T-helper 1 cell treated with Interleukin-12 subunit alpha and Interleukin-12 subunit beta and Interleukin-4 antibody, amounts not matched to agents 30 ng/mL and 1 ng/mL, for 36 hours (primary cell): ENCODE results near the gene MTM1. TPM values are rescaled to one million over a fixed set of nuclear protein-coding genes. Genes with fewer than 3 reads are reported as not detected.

Experiments
- intact Hi-C: fragments of 100-400 bp; cut with micrococcal nuclease; formaldehyde crosslinking; loops from one replicate; pipeline ENCODE4 v1.15.1; 2024
- total RNA-seq: library from RNA; stranded (reverse); gene quantifications from 2 replicates; pipeline ENCODE4 v1.2.3, GENCODE V29; 2022

The MTM1 gene
- total RNA-seq, 1 donor from 2014 or later = 35.4 TPM

DNA sequence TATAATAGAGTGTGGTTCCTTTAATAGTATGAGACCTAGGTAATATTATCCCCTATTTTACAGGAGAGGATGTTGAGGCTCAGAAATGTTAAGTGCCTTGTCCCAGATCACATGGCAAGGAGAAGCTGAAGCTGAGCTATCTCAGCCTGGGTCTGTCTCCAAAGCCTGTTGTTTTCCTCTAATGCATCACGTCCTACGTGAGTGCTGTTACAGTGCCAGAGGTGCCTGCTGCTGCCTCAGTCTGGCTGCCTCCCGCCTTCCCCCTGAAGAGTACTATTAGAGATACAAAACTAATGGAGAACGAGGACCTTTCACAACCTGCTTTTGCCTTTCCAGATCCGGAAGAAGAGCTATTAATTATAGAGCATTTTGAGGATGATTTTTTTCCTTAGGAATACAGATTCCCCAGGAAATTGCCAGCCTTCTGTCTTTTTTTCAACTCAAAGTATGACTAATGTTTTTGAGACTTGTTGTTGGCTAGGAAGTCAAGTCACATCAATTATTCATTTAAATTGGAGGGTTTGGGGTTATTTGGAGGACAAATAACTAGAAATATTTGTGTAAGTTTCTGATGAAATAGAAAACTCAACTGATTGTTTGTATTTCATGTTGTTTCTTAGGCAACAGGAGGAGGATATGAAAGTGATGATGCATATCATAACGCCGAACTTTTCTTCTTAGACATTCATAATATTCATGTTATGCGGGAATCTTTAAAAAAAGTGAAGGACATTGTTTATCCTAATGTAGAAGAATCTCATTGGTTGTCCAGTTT is 80.9 kb downstream of the MTM1 start:
- intact Hi-C loops = no loop called here

DNA sequence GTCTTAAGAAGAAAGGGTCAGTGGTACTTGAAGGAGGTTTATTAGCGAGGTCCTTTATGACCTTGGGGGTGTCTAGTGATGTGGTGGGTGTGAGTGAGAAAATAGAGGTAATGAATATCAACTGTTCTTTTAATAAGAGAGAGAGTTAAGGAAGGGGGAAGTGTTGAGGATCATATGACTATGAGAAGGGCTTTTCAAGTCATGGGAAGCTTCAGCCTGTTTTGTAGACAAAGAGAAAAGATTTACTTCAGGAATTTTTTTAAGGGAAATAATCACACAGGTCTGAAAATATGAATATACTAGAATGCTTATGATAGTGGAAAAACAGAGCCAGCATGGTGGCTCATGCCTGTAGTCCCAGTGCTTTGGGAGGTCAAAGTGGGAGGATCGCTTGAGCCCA is 83.5 kb downstream of the MTM1 start:
- intact Hi-C loops = no loop called here

DNA sequence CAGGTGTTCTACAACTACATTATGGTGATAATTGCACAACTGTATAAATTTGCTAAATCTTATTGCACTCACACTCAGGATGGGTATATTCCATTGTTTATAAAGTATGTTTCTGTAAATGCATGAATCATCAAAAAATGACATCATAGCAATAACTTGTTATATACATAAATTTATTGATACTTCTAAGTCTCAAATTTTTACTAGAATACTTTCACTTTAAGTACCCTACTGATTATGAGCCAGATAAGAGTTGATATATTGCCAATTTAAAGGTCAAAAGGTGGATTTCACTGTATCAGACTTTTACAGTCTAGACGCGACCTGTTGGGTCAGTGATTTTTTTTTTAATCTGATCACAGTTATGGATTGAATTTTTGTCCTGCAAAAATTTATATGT is 87.4 kb downstream of the MTM1 start:
- intact Hi-C loops = no loop called here

DNA sequence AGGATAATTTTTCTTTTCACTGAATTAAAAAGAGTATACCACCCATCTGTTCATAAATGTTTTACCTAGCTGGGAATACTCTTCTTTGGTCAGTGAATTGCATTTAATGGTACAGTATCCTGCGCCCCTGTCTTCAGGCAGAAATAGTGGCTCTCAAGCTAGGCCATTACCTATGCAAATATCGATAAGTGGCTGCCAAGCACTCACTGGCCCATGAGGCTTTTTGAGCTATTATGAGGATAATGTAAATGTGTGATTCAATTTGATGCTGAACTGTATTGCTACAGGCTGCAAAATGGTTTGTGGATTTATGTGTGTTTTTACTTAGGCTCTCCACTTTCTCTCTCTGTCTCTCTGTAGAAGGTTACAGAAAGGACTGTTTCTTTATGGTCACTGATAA is 94.7 kb downstream of the MTM1 start:
- intact Hi-C loops = no loop called here

DNA sequence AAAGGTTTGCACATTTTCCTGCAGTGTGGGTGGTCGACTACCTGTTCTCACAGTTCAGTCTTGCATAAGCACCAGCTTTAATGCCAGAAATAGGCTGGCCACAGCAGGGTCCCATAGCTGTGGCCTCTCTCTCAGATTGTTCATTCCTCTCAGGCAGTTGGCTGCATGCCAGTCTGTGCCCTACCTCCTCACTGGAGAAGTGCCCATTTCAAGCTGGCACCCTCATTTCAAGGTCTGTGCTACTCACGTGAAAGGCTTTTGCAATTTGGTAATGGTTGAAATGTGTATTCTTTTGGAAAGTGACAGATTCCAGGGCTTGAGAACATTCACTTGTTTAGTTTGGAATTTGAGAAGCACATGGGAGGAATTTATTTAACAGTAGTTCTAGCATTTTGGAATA is 95.9 kb downstream of the MTM1 start:
- intact Hi-C loops = no loop called here

DNA sequence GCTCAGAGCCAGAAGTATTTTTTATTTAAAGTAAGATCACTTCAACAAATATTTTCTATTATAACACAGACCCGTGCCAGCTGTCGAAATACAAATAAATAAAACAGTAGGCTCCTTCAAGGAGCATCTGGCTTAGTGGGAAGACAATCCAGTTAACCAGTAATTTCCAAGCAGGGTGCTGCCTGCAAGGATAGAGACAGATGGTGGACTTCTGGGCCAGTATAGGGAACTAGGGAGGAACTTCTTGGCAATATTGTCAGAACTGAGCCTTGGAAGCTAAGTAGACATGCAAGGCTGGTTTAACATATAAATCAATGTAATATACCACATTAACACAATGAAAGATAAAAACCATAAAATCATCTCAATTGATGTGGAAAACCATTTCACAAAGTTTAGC is 107.8 kb downstream of the MTM1 start:
- intact Hi-C loops = no loop called here

DNA sequence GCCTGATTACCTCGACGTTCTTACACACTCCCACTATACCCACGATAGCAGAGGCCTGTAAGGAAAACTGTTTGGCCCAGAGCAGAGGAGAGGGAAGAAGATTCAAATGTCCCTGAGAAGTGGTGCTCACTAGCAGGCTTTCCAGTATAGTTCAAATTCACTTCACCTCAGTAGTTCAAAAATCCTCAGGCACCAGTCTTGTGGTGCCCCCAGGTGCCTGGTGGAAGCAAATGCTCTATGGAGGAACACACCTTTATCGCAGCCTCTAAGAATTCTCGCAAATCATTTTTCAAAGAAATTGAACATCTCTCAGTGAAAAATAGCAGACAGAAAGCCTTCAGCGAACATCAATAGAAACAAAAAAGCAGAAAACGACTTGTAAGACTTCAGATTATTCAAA is 112.6 kb downstream of the MTM1 start:
- intact Hi-C loops = loop anchor here (1.0 kb wide), 2 partner anchors 718 to 731 kb away; no protein-coding TSS in a partner anchor

DNA sequence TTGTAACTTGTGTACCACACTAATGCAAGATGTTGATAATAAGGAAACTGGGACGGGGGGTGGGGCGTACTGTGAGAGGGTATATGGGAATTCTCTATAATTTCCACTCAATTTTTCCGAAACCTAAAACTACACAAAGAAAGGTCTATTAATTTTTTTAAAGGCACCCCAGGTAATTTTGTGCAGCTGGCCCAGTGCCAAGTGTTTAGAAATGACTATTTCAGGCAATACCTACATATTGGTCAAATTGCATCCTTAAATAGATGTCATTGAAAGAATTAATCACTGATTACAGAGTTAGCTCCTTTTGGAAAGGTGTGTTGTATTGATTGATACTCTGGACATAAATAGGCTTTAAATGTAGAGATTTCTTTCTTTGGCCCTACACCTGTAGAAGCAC is 114.7 kb downstream of the MTM1 start:
- intact Hi-C loops = loop anchor here (1.0 kb wide), 2 partner anchors 11 to 33 kb away; no protein-coding TSS in a partner anchor

DNA sequence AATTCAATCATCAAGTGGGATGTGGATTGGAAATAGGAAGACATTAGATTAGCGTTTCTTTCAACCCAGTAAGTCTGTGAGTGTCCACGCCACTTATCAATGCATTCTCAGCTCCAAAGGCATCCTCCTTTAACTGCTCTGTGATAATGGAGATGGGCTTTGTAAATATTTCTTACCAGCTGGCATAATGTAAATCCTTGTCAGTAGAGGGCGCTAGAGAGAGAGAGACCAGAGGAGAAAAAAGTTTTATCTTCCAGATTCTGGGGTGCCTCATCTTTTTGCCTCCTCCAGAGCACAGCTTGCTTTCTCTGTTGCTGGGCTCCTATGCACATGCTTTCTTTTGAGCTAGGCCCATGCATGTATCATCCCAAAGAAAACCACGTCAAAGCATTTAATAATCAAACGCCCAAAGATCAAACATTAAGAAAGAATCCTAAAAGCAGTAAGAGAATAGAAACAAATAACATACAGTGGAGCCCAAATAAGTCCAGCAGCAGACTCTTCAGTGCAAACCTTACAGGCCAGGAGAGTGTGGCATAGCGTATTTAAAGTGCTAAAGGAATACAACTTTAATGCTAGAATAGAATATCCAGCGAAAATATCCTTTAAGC is 115.2 kb downstream of the MTM1 start:
- intact Hi-C loops = loop anchor here (1.0 kb wide), 2 partner anchors 11 to 33 kb away; no protein-coding TSS in a partner anchor

DNA sequence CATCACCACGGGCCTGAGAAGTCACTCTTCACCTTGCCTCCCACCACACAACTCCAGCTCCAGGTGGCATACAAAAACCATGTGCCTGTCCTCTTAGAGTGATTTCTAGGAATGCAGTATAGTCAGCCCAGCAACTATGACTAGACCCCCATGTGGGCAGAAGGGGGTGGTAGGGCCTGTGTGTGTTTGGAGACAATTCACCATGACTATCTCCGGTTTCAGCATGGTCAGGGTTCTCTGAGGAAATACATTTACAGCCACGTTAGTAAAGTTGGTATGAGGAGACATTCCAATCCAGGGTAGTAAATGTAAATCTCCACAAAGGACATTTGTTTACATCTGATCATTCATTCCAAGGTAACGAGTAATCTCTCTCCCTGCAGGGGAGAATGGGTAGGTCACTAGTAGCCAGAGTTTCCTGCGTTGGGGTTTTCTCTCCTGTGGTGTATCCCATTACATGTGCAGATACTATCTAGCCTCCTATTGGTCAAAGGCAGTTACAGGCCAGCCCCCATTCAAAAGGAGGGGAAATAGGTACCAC is 120.6 kb downstream of the MTM1 start:
- intact Hi-C loops = no loop called here

DNA sequence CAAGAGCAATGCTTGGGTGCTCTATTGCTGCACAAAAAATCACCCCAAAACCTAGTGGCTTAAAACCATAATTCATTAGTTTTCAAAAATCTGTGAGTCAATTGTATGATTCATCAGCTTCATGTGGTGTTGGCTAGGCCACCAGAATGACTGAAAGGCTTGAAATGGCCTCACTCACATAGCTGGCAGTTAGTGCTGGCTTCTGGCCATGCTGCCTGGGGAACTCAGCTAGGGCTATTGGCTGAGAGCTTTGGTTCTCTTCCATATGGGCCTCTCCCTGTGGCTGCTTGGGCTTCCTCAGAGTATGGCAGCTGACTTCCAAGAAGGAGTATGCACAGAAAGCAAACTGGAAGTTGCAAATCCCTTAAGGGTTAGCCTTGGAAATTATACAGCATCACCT is 121.7 kb downstream of the MTM1 start:
- intact Hi-C loops = loop anchor here (5.0 to 10.0 kb wide), 2 partner anchors 292 to 1185 kb away; partner anchors contain the start of genes HMGB3 and IDS

DNA sequence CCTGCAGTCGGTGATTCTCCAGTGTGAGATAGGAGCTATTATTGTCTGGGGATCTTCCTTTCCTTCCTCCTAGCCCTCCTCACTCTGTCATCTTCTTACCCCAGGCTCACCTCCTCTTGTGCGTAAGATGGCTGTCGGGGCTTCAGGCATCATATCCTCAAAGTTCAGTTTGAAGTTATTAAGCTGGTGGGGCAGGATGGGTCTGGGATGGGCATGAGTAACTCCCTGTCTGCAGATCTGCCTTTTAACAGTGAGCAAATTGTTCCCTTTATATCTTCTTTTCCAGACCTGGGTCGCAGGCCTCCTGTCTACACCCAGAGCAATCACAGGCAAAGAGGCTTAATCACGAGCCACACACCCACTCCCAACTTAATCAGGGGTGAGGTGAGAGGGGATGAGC is 123.9 kb downstream of the MTM1 start:
- intact Hi-C loops = loop anchor here (2.0 to 10.0 kb wide), 4 partner anchors 290 to 1187 kb away; partner anchors contain the start of genes HMGB3, IDS and VMA21

DNA sequence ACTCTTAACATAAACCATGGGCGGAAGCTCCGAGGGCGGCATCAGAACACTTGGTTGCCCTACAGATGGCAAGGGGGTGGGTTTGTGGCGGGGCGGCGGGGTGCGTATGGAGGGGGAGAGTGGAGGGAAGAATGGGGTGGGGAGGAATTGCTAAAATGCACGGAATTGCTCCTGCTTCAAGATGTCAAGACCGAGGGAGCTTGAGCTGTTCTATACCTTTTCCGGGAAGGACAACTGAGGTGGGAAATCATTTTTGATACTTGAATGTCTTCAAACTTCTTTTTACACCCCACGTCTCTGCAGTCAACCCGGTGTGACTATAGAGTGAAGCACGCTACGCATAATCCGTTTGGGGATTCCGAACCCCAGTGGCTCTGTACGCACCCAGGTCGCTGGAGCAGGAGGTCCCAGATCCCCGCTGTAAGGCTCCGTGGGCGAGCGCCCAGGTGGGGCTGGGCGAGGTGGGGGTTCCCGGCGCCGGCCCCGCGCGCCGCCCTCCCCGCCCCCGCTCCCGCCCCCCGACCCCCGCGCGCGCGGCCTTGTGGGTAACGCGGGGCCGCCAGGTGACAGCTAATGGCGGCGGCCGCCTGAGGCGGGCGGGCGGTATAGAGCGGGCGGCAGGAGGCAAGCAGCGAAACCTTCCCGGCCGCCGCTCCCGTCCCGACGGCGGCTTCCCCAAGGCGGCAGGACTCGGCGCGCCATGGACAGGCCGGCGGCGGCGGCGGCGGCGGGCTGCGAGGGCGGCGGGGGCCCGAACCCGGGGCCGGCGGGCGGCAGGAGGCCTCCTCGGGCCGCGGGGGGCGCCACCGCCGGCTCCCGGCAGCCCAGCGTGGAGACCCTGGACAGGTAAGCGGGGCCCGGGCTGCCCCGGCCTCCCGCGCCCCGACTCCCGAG is 124.7 kb downstream of the MTM1 start, which contains the start of gene MTMR1:
Gene MTMR1, plus strand, starts transcription at position 566 of the 894 bp plus-strand sequence. Its CDS starts 135 bp downstream, at position 701.
- intact Hi-C loops = loop anchor here (2.0 to 10.0 kb wide), 4 partner anchors 289 to 1188 kb away; partner anchors contain the start of genes HMGB3, IDS and VMA21

DNA sequence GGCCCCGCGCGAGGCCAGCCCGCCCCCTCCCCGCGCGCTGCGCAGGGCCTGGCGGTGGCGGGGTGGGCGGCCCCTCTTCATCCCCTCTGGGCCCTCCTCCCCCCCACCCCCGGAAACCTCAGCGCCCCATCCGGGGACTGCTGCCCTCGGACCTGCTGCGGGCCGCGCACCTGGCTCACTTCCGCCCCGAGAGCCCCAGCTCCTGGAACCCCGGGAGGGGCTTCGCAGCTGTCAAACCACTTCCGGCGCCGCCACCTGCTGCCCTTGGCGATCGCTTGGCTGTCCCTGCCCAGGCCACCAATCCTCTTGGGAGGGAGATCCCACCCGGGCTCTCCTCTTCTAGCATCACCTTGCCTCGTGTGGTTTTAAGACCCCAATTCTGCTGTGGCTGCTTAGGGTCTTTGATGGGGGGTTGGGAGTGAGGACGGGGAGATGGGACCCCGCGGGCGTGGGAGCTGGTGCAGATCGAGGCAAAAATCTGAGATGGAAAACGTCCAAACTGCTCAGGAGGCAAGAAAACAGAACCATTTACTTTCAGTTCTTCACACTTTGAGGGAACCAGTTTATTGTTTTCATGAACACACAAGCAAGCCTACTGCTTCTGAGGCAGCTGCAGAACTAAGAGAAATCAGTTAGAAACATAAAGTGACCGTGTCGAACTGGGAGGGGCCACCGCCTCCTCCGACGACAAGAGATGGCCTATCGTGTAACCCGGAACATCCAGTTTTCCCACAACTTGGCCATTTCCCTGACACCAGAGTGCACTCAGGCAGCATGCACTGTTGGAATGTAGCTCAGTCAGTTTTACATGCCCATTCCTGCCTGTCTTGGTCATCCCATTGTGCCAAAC is 125.5 kb downstream of the MTM1 start:
- intact Hi-C loops = loop anchor here (1.0 to 10.0 kb wide), 9 partner anchors 11 to 1189 kb away; partner anchors contain the start of genes CD99L2, EOLA2, HMGB3 and IDS

DNA sequence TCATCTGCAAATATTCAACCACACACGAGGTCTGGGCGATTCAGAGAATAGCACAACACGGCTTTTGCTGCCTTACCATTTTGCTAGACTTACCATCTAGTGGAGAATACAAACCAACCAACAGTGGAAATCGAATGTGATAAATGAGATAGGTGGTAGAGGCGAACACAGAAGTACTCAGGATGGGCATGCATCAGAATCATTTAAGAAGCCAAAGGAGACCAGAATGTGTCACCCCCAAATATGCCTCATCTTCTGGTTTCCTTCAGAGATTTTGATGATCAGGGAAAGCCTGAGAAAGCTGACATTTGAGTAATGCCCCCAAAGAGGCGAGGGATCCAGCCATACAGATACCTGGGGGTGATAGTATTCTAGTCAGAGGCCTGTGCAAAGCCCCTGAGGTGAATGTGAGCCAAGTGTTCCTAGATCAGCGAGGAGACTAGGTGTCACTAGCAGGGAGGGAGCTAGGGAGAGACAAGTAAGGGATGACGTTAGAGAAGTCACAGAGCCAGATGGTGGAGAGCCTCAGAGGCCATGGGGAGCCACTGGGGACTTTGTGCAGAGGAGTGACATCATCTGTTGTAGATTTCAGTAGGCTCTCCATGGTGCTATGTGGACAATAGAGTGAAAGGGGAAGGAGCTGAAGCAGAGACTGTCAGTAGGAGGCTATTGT is 126.5 kb downstream of the MTM1 start:
- intact Hi-C loops = loop anchor here (1.0 to 10.0 kb wide), 7 partner anchors 12 to 1190 kb away; partner anchors contain the start of genes CD99L2, EOLA2, HMGB3 and IDS

DNA sequence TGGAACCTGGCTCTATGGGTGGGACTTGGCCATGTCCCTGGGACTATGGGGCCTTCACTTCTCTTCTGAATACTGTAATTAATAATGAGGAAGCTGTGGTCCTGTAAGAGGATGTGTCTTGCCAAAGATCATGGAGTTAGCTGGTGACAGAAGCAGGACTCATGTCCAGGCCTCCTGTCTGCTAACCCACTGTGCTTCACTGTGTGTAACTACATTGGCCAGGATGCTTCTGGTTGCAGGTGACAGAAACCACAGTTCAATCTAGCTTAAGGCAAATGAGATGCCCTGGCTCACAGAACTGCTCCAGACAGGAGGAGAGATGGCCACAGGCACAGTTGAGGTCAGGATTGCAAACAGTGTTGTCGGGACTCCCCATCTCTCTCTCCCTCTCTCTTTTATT is 127.9 kb downstream of the MTM1 start:
- intact Hi-C loops = loop anchor here (10.0 kb wide), 1 partner anchor 1192 kb away; the partner anchor contains the start of gene IDS

DNA sequence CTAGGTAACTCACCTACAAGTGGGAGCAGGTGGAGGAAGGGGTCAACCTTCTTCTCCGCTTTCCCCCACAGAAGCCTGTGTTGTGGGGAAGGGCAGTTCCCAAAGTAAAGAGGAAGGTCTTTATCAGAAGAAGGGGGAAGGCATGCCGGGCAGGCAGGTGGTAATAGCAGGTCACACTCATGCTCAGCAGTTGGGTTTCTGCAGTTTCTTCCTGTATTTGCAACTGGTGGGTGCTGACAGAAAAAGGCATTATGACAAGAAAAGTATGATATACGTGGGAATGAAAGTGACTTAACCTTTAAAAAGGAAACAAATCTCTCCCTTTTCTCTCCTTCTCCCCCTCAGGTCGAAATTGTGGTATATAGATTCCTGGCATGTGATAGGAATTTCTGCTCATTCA is 128.4 kb downstream of the MTM1 start:
- intact Hi-C loops = loop anchor here (1.0 to 10.0 kb wide), 2 partner anchors 19 to 1192 kb away; partner anchors contain the start of gene IDS

DNA sequence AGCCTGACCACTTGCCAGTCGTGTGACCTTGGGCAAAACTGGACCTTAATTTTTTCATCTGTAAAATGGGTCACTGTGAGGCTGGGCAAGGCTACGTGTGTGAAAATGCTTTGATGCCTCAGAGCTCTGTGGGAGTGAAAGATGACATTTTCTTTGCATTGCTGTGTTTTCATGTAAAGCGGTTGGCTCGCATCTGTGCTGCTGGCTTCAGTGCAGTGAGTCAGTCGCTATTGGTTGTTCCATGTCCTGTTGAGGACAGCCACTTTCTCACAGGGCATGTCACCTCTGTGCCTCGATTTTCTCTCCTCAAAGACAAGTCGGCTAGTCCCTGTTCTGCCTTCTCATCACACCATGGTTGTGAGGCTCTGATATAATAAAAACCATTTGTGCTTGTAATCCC is 129.2 kb downstream of the MTM1 start:
- intact Hi-C loops = loop anchor here (1.0 to 10.0 kb wide), 2 partner anchors 19 to 1193 kb away; partner anchors contain the start of gene IDS

DNA sequence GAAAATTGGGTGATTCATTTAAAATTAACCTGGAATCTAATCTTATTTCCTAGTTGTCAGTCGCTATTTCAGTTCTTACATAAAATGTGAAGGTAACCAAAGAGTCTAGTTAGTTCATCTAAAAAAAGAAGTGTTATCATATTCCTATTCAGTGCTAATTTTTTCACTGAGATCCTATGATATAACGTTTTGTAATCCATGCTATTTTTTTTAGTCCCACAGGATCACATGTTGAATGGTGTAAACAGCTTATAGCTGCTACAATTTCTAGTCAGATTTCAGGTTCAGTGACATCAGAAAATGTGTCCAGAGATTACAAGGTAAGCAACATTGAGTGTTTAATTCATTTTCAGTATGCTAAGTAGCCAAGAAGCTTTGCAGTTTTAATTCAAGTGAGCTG is 130.6 kb downstream of the MTM1 start:
- intact Hi-C loops = loop anchor here (10.0 kb wide), 1 partner anchor 1194 kb away; the partner anchor contains the start of gene IDS
